AG20443 (cell line): ENCODE measurements around the gene IFIT2.
"Not testable (repeated sequence)": the region's sequence is repeated elsewhere in the genome, so short reads cannot be mapped to it uniquely, and the experiment has no call there.

Source experiments
- DNase-seq: peaks from one replicate; pipeline ENCODE4 v3.0.0; 2012; ENCODE audit warnings: low spot score, mixed read lengths

IFIT2 gene

GRCh38 chr10:89308736-89309135 is 6.9 kb downstream of the IFIT2 start:
- DNase-seq: no peak

GRCh38 chr10:89309156-89310055 is 7.6 kb downstream of the IFIT2 start:
- DNase-seq: no peak

- DNase-seq: no peak
Observed at GRCh38 chr10:89310056-89310893, 8.4 kb downstream of the IFIT2 start.

GRCh38 chr10:89312973-89313372 is 11.1 kb downstream of the IFIT2 start:
- DNase-seq: no peak

GRCh38 chr10:89314676-89315075 is 12.8 kb downstream of the IFIT2 start:
- no peak for DNase-seq

- not testable (repeated sequence) for DNase-seq
Observed at GRCh38 chr10:89318047-89318446, 16.2 kb downstream of the IFIT2 start.

- not testable (repeated sequence) for DNase-seq
Observed at GRCh38 chr10:89325081-89325480, 23.2 kb downstream of the IFIT2 start.

GRCh38 chr10:89325856-89326255 is 24.0 kb downstream of the IFIT2 start:
- DNase-seq: not testable (repeated sequence)

- DNase-seq: peak; percentile 91
Observed at GRCh38 chr10:89327803-89328441, 26.1 kb downstream of the IFIT2 start, which contains the start of gene IFIT3. Gene IFIT3 (plus strand): TSS chr10:89327997. CDS start chr10:89328074, 77 bp downstream.

GRCh38 chr10:89329151-89329550 is 27.3 kb downstream of the IFIT2 start:
- DNase-seq: no peak

- DNase-seq: not testable (repeated sequence)
Observed at GRCh38 chr10:89330014-89330413, 28.2 kb downstream of the IFIT2 start.

GRCh38 chr10:89330537-89331212 is 28.8 kb downstream of the IFIT2 start:
- DNase-seq: no peak

- DNase-seq: not testable (repeated sequence)
Observed at GRCh38 chr10:89331487-89332122, 29.8 kb downstream of the IFIT2 start.

GRCh38 chr10:89332123-89332633 is 30.3 kb downstream of the IFIT2 start:
- DNase-seq: peak; percentile 64

GRCh38 chr10:89335226-89335625 is 33.4 kb downstream of the IFIT2 start:
- DNase-seq: no peak

GRCh38 chr10:89336241-89336640 is 34.4 kb downstream of the IFIT2 start:
- DNase-seq: no peak

- DNase-seq: no peak
Observed at GRCh38 chr10:89337484-89337883, 35.6 kb downstream of the IFIT2 start.

- no peak for DNase-seq
Observed at GRCh38 chr10:89338713-89339112, 36.9 kb downstream of the IFIT2 start.

GRCh38 chr10:89339875-89340274 is 38.0 kb downstream of the IFIT2 start:
- DNase-seq: no peak

GRCh38 chr10:89341649-89342048 is 39.8 kb downstream of the IFIT2 start:
- no peak for DNase-seq
